Vagina (tissue), 2 donors: ENCODE results near the gene SCGB1C1. TPM values are rescaled to one million over a fixed set of nuclear protein-coding genes. Genes with fewer than 3 reads are reported as not detected.
"Not testable (repeated sequence)": the region's sequence is repeated elsewhere in the genome, so short reads cannot be mapped to it uniquely, and the experiment has no call there.

Experiments used
- DNase-seq, 2 donors: peaks; one replicate each; pipeline ENCODE4 v3.0.0-alpha.2; 2017; ENCODE audit errors: extremely low spot score in 2 of 2
- H3K27ac ChIP-seq: fragments of 200-600 bp; sonication (generic); one replicate; pipeline ENCODE4 v1.5.1; 2019
- H3K27me3 ChIP-seq: fragments of 200-600 bp; sonication (generic); one replicate; pipeline ENCODE4 v1.5.1; 2019
- H3K36me3 ChIP-seq, 2 donors: fragments of 200-600 bp; sonication (generic); one replicate each; pipeline ENCODE4 v1.5.1; 2017 to 2019
- H3K4me1 ChIP-seq: fragments of 200-600 bp; sonication (generic); one replicate; pipeline ENCODE4 v1.5.1; 2019
- H3K4me3 ChIP-seq, 2 donors: fragments of 200-600 bp; sonication (generic); 1 replicate in 1 of 2; 2 replicates in 1 of 2; pipeline ENCODE4 v1.5.1; 2016 to 2019
- H3K9me3 ChIP-seq: fragments of 200-600 bp; sonication (generic); one replicate; pipeline ENCODE4 v1.5.1; 2019
- CTCF ChIP-seq, 3 experiments: fragments of 450-650 bp in 2 of 3; fragments of 200-600 bp in 1 of 3; sonication (generic) in 1 of 3; IDR thresholded peaks; one replicate each; pipeline ENCODE4 v1.5.1; 2017 to 2019; ENCODE audit warnings: antibody characterized with exemption in 3 of 3, mild to moderate bottlenecking in 2 of 3, moderate library complexity in 2 of 3
- POLR2A ChIP-seq, 2 donors: fragments of 450-650 bp; IDR thresholded peaks; one replicate each; pipeline ENCODE4 v1.6.1; 2017; ENCODE audit warnings: antibody characterized with exemption in 2 of 2, mild to moderate bottlenecking in 2 of 2, moderate library complexity in 2 of 2
- POLR2AphosphoS5 ChIP-seq, 2 donors: sonication (generic); formaldehyde crosslinking; IDR thresholded peaks; one replicate each; pipeline ENCODE4 v1.9.0; 2017; ENCODE audit warnings: antibody characterized with exemption in 2 of 2, mild to moderate bottlenecking in 2 of 2, low read depth in 1 of 2; ENCODE audit not compliant: insufficient read depth in 1 of 2
- intact Hi-C: fragments of 100-400 bp; cut with DNase I; formaldehyde crosslinking; loops from one replicate; pipeline ENCODE4 v1.15.1; 2023
- total RNA-seq: library from RNA; depleted of rRNA; stranded (reverse); fragments of >200 nt; gene quantifications from one replicate; pipeline ENCODE4 v1.2.3, GENCODE V29; 2016

Gene SCGB1C1
- total RNA-seq, 1 donor from 2014 or later: not detected

DNA sequence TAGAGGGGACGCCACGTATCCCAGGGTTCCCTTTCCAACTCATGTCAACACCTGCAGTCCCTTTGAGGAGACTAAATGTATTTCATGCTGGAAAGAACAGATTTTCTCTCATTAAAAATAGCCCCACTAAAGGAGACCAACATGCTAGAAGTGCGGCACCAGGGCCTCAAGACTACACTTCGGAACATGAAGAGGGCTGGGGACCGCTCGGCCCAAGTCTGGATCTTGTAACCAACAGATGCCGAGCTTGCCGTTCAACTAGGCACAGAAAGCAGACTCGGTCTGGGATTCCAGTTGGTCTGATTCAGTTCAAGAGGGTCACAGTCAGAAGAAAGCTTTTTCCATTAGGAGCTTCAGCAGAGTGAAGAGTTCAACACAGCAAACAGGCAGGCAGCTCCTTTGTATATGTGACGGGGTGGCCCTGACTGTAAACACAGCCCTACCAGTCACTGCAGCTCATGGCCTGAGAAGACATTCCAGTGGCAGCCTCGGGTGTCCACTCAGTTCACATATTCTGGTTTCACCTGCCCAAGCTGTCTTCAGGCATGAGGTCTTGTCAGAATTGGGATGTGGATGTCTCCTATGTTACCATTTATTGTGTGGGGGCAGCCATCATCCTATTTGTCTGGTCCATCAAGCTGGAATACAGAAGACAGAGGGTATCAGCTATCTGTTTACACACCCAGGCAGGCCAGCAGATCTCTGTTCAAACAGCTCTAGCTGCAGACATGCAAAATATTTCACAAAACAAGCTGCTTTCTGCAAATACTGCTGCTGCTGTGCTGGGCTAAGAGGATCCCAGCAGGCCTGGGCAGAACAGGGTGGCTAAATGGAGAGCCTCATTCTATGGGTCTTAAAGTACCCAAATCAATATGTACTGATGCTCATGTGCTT lies 23.4 kb downstream of the SCGB1C1 start:
- Histone ChIP-seq H3K27me3 (no peaks in the 10 kb centered on the region), H3K9me3 (no peaks in the 10 kb centered on the region), H3K27ac (no peak overlapping the region), H3K4me3 (no peak overlapping the region), H3K36me3 (peaks cover 0 to 41% of the 10 kb centered on the region in 2 donors), H3K4me1 (peaks cover under 1% of the 10 kb centered on the region)
- intact Hi-C loops: no loop called here
- TF ChIP-seq CTCF (IDR thresholded peaks at IDR 0.05): no peak
- TF ChIP-seq POLR2AphosphoS5 (IDR thresholded peaks at IDR 0.05; ENCODE audit: insufficient read depth in 1 of 2, low read depth in 1 of 2): no peak
- no peak for TF ChIP-seq POLR2A (IDR thresholded peaks at IDR 0.05)
- no peak for DNase-seq

DNA sequence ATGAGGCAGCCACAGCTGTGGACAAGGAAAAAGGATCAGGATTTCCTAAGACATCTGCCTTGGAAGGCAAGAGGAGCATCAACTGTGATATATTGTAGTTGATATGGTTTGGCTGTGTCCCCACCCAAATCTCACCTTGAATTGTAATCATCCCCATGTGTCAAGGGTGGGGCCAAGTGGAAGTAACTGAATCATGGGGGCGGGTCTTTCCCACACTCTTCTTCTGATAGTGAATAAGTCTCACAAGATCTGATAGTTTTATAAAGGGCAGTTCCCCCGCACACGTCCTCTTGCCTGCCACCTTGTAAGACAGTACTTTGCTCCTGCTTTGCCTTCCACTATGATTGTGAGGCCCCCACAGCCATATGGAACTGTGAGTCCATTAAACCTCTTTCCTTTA lies 24.8 kb downstream of the SCGB1C1 start:
- DNase-seq: no peak
- H3K27me3 ChIP-seq: no peaks in the 10 kb centered on the region
- no peaks in the 10 kb centered on the region for H3K9me3 ChIP-seq
- no peak overlapping the region for H3K27ac ChIP-seq
- H3K4me1 ChIP-seq: no peaks in the 10 kb centered on the region
- peaks cover 0 to 28% of the 10 kb centered on the region in 2 donors for H3K36me3 ChIP-seq
- TF ChIP-seq POLR2AphosphoS5 (IDR thresholded peaks at IDR 0.05; ENCODE audit: insufficient read depth in 1 of 2, low read depth in 1 of 2) (no peak), POLR2A (IDR thresholded peaks at IDR 0.05) (no peak), CTCF (IDR thresholded peaks at IDR 0.05) (no peak)
- H3K4me3 ChIP-seq: no peak overlapping the region
- intact Hi-C loops: no loop called here

- no peak overlapping the region for H3K27ac ChIP-seq
These were observed 26.1 kb downstream of the SCGB1C1 start for GRCh38 chr11:218815-219593.

DNA sequence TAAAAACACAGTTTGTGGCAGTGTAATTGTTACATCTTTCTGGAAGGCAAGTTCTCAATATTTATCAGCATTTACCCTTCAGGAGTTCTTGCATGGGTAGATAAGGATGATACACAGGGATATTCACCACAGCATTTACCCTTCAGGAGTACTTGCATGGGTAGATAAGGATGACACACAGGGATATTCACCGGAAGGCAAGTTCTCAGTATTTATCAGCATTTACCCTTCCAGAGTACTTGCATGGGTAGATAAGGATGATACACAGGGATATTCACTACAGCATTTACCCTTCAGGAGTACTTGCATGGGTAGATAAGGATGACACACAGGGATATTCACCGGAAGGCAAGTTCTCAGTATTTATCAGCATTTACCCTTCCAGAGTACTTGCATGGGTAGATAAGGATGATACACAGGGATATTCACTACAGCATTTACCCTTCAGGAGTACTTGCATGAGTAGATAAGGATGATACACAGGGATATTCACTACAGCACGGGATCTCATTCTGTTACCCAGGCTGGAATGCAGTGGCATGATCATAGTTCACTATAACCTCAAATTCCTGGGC lies 27.9 kb downstream of the SCGB1C1 start:
- H3K27ac ChIP-seq, H3K36me3 ChIP-seq, DNase-seq, intact Hi-C loops, H3K4me1 ChIP-seq, H3K4me3 ChIP-seq, H3K27me3 ChIP-seq, H3K9me3 ChIP-seq: not testable (repeated sequence)

More at GRCh38 chr11:218815-219593, 26.1 kb downstream of the SCGB1C1 start:
- no peak for TF ChIP-seq POLR2A (IDR thresholded peaks at IDR 0.05)
- no peak for TF ChIP-seq POLR2AphosphoS5 (IDR thresholded peaks at IDR 0.05; ENCODE audit: insufficient read depth in 1 of 2, low read depth in 1 of 2)
- TF ChIP-seq CTCF (IDR thresholded peaks at IDR 0.05): no peak
- intact Hi-C loops: no loop called here
- H3K4me1 ChIP-seq: no peaks in the 10 kb centered on the region
- H3K9me3 ChIP-seq: no peaks in the 10 kb centered on the region
- H3K27me3 ChIP-seq: no peaks in the 10 kb centered on the region
- DNase-seq: no peak
- no peak overlapping the region for H3K4me3 ChIP-seq
- peaks cover 0 to 16% of the 10 kb centered on the region in 2 donors for H3K36me3 ChIP-seq

DNA sequence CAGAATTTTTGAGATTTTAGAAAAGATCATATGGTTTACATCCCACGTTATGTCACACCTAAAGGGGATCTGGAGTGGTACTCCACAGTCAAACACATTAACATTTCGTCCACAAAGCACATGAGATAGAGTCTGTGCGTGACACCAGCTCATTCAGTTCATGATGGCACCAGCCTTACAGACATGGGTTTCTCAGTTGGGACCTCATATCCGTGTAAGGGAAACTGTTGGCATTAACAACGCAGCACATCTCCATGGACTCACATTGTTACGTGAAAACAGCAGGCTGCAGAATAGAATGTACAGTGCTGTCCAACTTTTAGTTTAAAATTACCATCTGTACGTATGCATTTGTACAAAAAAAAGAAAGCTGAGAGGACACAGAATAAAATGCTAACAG lies 28.7 kb downstream of the SCGB1C1 start:
- TF ChIP-seq POLR2AphosphoS5 (IDR thresholded peaks at IDR 0.05; ENCODE audit: insufficient read depth in 1 of 2, low read depth in 1 of 2) (no peak), CTCF (IDR thresholded peaks at IDR 0.05) (no peak), POLR2A (IDR thresholded peaks at IDR 0.05) (no peak)
- H3K9me3 ChIP-seq: no peaks in the 10 kb centered on the region
- no peak overlapping the region for H3K4me3 ChIP-seq
- no peaks in the 10 kb centered on the region for H3K27me3 ChIP-seq
- H3K36me3 ChIP-seq: no peaks in the 10 kb centered on the region
- DNase-seq: no peak
- intact Hi-C loops: no loop called here
- no peaks in the 10 kb centered on the region for H3K4me1 ChIP-seq
- no peak overlapping the region for H3K27ac ChIP-seq
